Glomerular visceral epithelial cell (primary cell): ENCODE measurements around the gene FGF1.

Experiments used
- DNase-seq: peaks from one replicate; pipeline ENCODE4 v3.0.0-alpha.2; 2016; ENCODE audit errors: extremely low spot score

Gene FGF1

DNA sequence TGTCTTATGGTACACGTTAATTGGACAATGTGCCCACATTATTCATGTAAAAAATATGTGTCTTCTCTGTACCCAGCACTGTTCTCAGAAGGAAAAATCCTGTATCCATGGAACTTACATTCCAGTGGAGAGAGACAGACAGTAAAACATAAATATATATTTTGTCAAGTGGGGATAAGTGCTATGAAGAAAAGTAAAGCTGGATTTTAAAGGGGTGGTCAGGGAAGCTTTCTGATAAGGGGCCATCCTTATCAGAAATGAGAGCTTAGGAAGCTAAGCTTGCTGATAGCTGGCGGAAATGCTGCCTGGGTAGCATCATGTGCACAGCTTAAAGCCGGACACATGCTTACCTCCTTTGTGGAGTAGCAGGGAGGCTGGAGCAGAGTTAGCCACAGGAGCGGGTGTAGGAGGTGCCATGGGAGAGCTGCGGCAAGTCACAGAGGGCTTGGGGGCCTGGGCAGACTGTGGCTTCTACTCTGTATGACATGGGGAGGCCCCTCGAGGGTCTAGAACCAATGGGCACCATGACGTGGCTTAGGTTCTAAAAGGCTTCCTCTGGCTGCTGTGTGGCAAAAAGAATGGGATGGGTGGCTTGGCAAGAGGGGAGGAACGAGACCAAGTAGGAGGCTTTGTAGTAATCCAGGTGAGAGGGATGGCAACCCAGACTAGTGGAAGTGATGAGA lies 141.7 kb downstream of the FGF1 start:
- no peak for DNase-seq

- DNase-seq: no peak
Measured at GRCh38 chr5:142542906-142543305, 143.0 kb downstream of the FGF1 start.
